ENCODE measurements around the gene ZNF532.
"Not testable (repeated sequence)": the region's sequence is repeated elsewhere in the genome, so short reads cannot be mapped to it uniquely, and the experiment has no call there.

ZNF532 gene

DNA sequence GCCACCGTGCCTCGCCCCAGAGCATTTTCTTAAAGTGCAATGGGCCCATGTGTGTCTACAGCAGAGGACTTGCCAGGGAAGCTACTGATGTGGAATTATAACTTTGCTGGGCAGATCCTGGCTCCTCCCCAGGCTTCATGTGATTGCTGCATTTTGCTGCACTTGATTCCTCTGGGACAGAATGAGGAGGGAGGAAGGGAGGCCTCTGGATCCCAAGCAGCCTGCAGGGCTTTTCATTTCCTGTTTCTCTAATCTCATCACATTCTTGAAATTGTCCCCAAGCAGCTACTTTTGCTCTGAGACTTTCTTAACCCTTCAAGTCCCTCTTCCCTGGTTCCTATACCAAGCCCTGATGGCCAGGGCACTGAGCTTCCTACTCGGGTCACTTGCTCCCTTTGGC is 140.6 kb downstream of the ZNF532 start:
- DNase-seq (ENCODE audit: low spot score): peak; percentile 83

DNA sequence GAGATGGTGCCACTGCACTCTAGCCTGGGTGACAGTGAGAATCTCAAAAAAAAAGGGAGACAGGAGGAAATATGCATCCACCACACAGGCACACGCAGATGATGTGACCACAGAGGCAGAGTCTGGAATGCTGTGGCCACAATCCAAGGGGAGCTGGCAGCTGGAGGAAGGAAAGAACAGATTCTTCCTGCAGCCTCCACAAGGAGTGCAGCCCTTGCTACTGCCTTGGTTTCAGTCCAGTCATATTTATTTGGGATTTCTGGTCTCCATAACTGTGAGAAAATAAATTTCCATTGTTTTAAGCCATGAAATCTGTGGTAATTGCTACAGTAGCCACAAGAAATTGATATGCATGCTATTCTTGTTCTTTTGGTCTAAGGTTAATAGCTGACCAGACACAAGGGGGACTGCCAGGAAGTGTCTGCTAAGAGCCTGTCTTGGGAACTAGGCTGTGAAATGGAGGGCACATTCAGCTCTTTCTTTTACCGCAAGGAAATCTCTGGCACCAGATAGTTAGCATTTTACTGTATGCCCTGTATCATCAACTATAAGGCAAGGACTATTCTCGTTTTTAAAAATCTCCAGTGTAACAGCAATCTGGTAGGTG is 141.9 kb downstream of the ZNF532 start:
- DNase-seq (ENCODE audit: low spot score): peak; percentile 62

DNA sequence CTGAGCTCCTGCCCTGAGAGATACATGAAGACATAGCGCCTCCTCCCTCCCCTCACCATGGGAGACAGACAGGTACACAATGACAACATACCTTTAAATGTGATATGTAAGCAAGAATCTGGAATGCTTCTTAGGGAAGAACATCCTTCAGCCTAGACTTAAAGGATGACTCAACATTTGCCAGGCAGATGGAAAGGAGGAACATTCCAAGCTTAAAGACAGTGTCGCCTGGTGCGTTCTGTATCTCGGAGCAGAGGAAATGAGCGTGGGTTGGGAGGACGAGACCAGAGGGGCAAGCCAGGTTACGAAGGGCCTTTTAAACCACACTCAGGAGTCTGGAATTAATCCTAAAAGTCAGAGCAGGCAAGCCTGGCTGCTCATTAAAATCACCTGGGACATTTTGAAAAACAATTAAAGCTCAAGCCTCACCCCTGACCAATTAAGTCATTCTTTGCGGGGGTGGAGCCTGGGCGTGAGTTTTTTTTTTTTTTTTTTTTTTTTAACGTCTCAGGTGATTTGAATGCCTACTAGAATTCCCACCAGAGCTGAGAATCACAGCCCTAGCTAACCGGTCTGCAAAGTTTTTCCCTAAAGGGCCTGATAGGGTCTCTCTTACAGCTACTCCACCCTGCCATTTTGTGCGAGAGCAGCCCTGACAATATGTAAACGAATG is 143.8 kb downstream of the ZNF532 start:
- peak; percentile 36 for DNase-seq (ENCODE audit: low spot score)

DNA sequence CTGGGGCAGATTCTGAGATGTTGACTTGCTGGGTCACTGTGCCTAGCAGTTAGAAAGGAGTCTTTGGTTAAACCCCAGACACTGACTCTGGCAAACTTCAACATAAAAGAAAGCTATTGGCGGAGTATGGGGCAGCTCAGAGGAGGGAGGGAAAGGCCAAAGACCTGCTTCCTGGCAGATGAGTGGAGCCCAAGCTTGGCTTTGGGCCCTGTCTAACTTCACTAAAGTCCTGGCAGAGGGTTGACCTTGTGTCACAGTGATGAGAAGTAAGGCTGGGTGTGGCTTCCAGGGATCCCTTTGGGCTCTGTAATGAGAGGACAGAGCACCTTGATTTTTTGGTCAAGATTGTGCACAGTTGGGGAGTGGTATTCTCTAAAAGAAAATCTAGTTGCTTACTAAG is 145.2 kb downstream of the ZNF532 start:
- no peak for DNase-seq (ENCODE audit: low spot score)

DNA sequence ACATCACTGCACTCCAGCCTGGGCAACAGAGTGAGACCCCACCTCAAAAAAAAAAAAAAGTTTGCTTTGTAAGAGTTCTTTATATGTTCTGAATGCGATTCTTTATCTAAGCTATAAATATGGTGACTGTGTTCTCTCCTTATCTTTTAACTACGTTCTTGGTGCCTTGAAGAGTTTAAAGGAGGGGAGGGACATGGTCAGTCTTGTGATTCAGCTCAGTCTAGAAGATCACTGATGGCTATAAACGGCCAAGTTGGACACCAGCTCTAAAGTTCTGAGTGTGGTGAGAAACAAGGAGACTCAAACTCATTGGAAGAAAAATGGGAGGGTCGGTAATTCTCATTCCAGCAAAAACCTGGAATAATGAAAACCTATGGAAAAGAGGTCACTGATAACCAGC is 146.6 kb downstream of the ZNF532 start:
- DNase-seq (ENCODE audit: low spot score): no peak

DNA sequence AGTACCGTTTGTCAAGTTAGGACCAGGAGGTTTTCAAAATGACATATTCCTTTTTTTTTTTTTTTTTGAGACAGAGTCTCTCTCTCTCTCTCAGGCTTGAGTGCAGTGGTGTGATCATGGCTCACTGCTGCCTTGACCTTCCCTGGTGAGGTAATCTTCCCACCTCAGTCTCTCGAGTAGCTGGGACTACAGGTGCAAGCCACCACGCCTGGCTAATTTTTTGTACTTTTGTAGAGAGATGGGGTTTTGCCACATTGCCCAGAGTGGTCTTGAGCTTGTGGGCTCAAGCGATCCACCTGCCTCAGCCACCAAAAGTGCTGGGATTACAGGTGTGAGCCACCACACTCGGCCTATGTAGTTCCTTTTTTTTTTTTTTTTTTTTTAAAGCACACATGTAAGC is 147.1 kb downstream of the ZNF532 start:
- DNase-seq (ENCODE audit: low spot score): no peak

DNA sequence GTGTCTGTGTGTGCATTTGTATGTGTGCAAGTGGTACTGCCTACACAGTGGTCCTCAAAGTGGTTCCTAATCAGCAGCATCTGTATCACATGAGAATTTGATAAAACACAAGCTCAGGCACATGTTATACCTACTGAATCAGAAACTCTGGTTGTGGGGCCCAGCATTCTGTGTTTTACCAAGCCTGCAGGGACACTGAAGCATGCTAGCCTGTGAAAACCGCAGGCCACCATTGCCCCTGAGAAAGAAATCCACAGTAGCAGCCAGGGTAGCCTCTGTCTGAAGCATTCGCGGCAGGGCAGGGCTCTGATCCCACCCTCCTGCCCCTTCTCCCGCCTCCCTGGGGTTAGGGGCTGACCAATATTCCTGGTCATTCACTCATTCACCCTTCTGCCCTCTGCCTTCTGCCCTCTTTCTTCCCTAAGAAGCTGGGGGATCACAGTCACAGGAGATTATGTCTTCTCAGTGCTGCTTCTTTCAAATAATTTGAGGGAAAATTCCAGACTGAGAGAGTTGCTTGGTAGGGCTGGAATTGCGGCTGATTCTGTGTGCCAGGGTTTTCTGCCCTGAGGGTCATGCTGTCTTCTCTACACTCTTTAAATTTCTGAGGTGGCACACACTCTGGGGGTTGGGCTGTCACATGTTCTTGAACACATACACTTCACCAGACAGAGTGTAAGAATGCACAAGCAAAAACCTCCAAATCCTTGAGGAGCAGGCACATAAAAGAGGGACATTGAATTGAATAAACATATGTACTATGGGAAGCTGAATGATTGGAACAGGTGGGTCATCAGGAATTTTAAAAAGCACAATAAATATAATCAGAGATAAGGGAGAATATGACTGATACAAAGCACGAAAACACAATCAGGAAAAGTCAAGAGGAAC is 148.4 kb downstream of the ZNF532 start:
- no peak for DNase-seq (ENCODE audit: low spot score)

DNA sequence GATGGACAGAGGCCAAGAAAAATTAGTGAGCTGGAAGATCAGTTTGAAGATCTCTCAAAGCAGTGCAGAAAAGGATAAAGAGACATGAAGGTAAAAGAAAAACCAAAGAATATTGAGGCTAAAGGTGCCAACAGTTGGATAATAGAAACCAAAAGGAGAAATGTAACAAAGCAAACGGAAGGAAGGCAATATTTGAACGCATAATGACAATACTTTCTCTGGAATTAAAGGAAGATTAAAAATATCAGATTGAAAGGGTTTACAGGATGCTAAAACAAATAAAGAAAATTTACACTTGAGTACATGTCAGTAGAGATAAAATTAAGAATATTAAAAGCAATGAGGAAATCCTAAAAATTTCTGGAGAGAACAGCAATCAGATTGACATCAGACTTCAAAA is 149.1 kb downstream of the ZNF532 start:
- no peak for DNase-seq (ENCODE audit: low spot score)

DNA sequence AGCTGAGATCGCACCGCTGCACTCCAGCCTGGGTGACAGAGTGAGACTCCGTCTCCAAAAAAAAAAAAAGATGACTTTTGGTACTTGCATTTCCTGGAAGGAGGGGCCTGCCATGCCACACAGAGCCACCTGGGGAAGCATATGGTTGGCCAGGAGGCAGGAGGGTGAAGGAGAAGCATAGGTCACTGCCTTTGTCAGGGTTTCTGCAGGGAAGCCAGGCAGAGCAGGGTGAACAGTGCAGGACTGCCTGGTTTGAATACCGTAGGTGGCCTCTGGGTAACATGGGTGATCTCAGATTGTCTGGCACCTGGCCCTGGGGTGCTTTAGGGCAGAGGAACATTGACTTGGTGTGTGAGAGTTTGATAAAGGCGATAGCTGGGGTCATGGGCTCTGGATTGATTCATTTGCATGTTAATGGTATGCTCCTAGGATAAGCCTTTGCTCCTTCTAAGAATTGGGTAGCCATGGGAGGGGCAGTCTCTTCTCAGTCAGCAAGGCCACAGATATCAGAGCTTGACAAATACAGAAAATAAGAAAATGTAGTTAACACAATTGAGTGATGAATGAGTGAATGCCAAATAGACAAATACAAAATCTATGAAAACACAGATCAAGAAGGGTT is 151.0 kb downstream of the ZNF532 start:
- DNase-seq (ENCODE audit: low spot score): no peak

DNA sequence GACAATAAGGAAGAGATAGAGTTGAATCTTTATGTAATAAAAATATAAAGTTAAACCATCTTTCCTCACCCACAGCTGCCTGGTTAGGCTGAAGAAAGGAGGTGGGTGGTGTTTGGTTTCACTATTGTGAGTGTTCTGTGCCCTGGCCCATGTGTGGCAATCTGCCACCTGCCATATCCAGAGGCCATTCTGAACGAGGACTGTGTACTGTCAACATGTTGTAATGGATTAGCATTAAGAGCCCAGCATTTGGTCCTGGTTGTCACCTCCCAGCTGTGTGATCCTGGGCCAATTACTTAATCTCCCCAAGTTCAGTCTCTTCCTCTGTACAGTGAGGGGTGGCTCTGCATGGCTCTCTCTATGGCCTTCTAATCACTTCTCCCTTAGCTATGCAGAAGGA is 156.8 kb downstream of the ZNF532 start:
- DNase-seq (ENCODE audit: low spot score): no peak

DNA sequence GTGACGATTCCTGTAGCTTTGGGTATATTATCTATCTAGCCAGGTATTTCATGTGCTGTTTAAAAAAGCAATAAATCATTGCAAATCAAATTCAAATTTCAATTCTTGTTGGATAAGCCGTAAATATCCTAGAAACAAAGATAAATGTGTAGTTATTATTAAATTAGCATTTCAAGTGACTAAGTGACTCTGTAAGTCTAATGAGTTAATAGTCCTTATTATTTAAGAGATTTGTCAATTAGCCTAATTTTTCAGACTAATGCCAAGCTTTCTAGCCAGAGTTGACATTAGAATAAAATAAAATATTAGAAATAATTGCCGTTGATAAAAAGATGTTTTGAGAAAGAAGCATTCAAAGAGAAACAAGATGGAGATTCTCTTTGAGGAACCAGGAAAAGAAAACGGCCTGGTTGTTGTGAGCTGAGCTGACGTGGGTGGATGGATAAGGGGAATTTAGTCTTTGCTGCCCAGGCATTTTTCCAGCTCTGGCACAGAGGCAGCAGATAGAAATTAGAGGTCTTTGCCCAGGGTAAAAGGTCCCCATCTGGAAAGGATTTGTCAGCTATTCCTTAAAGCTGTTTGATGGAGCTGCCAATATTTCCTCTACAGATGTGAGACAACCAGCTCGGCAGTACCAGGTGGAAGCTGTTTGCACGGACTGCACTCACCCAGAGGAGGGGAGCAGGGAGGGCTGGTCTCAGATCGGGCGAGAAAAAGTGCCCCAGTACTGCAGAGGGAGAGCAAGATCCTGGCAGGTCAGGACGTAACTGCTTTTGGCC is 157.7 kb downstream of the ZNF532 start:
- peak; percentile 69 for DNase-seq (ENCODE audit: low spot score)

DNA sequence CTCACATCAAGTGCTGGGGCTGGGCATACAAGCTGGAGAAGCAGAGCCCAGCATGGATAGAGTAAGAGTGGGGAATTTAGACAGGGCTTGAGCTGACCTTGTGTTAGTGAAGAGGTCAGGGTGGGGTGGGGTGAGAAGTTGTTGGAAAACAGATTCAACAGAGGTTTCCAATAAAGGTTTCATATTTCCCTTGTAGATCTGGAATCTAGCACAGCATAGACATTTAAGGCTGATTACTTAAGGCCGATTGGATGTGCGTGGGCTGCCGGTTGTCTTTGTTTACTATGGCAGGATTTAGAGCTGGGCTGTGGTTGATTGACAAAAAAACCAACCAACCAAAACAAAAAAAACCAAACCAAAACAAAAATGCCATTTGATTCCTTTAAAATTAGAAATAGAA is 160.2 kb downstream of the ZNF532 start:
- peak; percentile 14 for DNase-seq (ENCODE audit: low spot score)

DNA sequence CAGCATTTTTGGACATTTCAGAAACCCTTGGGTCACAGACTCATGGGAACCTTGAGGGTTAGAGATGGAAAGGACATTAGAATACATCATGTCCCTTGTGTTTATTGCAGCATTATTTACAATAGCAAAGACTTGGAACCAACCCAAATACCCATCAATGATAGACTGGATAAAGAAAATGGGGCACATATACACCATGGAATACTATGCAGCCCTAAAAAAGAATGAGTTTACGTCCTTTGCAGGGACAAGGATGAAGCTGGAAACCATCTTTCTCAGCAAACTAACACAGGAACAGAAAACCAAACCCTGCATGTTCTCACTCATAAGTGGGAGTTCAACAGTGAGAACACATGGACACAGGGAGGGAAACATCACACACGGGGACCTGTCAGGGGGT is 160.9 kb downstream of the ZNF532 start:
- DNase-seq (ENCODE audit: low spot score): not testable (repeated sequence)

DNA sequence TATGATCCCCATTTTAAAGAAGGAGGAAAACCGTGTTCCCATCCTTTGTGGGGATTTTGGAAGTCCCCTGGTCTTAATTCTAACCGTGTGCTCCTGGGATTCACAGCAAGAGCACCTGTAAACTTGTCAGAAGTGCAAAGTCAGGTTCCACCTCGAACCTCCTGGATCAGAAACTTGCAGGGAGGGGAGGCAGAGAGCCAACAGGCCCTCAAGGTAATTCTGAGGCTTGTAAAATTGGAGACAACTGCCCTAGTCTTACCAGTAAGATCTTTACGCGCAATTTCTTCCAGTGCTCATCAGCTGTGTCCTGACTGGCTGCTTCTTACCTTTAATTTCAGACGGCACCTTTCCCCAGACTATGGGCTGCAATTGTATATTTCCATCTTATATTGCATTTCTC is 161.7 kb downstream of the ZNF532 start:
- no peak for DNase-seq (ENCODE audit: low spot score)

DNA sequence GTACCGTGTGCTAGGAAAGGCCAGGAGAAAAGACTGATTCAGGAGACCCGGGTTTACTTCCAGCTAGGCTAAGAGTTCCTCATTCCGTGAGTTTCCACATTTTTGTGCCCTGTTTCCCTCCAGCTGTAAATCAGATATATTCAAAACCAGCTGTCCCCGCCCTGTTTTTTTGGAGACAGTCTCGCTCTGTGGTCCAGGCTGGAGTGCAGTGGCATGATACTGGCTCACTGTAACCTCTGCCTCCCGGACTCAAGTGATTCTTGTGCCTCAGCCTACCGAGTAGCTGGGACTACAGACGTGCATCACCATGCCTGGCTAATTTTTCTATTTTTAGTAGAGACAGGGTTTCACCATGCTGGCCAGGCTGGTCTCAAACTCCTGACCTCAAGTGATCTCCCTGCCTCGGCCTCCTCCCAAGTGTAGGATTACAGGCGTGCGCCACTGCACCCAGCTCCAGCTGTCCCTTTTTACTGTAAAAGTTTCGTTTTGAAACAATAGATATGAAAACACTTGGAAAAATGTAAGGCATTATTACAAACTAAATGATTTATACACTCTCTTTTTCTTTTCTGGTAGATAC is 162.2 kb downstream of the ZNF532 start:
- DNase-seq (ENCODE audit: low spot score): no peak

DNA sequence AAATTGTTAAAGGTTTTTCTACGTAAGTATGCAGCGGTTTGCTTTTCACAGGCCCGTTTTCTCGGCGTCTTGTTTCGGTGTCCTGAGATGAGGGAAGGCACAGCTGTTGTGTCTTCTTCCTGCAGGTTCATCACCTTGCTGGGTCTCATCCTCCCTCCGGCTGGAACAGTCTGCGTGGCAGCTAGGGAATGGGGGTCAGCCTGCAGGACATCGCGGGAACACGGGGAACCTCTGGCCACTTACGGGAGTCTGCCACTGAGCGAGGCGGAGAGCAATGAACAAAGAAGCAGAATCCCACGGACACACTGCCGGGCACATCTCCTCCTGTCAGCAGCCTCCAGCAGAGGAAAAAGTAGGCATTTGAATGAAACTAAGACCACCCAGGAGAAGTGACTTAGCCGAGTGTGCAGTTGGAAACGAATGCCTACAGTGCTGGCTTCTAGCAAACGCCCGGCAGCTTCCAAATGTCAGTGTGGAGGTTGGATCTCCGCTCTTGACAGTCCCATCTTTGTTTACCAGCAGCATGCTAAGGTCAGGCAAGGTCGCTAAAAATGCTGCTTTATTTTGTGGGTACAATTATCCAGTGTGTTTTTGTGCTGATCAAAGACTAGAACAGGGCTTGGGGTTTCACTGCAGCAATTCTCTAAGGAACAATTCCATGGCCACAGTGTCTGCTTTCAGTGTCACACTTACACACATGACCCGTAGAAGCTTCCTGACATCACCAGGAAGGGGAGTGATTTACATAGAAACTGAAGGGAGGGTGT is 165.2 kb downstream of the ZNF532 start:
- DNase-seq (ENCODE audit: low spot score): no peak

DNA sequence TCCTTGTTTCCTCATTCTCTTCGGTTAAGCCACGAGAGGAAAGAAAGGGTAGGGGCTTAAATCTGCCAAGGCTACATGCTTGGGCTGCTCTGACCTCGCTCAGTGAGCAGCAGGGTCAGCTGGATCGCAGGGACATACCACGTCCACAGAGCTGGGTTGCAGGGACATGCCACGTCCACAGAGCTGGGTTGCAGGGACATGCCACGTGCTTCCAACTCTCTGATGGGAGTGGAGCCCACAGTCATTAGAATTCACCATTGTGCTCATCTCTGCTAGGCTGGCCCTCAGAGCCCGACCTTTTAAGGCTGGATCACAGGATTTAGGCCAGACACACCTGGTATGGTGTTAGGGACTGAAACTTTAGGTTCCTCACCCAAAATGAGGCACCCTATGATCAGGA is 167.6 kb downstream of the ZNF532 start:
- DNase-seq (ENCODE audit: low spot score): no peak

DNA sequence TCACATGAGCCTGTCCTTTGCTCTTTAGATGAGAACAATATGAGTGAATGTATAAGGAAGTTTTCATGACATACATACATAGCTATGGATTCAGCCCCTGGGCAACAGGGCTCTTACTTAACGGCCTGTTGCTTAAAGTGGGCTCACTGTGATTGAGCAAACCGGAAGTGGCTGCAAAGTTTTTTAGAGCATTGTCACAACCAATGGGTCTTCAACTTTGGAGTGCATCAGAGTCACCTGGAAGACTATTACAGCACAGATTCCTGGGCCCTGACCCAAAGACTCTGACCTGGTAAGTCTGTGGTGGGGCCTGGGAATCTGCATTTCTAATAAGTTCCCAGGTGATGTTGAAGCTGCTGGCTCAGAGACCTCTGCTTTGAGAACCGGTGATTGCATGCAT is 168.7 kb downstream of the ZNF532 start:
- no peak for DNase-seq (ENCODE audit: low spot score)

DNA sequence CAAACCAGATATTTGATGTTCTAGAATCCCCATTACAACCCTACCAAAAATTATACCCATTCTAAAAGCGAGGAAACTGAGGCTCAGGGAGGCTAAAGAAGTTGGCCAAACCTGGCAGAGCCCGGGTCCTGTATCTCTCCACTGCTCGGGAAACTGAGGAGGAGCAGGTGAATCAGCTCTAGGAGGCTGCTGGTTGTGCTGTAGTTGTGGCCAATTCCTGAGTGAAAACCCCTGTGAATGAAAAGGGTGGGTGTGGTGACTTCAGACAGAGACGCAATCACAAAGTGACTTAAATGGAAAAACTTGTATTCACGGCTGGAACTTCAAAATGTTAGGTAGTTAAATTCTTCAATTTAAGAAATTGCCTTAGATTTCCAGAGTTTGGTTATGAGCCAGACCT is 169.3 kb downstream of the ZNF532 start:
- no peak for DNase-seq (ENCODE audit: low spot score)

DNA sequence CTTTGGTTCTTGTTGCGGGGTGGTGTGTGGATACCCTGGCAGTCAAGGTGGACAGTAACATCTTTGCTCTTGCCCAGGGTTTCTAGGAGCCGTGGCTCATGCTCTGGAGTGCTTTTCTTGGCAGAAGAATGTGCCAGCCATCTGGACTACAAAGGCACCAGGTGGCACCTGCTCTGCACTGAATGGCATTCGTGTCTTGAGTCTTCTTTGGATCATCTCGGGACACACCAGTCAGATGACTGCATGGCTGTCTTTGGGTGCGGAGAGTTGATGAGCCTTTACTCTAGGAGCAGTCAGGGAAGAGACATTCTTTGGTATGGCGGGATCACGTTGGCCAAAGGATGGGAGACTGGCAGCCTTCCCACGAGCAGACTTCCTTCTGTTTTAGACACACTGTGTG is 170.9 kb downstream of the ZNF532 start:
- no peak for DNase-seq (ENCODE audit: low spot score)

Measured in AG08395 (cell line).